HG02642 (cell line): ENCODE results near the gene UFL1.

Experiments
- ATAC-seq: cut with Tn5 transposase; IDR thresholded peaks from one replicate; pipeline ENCODE4 v1.9.1; 2021; ENCODE audit warnings: mild to moderate bottlenecking; ENCODE audit not compliant: unreplicated experiment, poor library complexity

Gene UFL1

DNA sequence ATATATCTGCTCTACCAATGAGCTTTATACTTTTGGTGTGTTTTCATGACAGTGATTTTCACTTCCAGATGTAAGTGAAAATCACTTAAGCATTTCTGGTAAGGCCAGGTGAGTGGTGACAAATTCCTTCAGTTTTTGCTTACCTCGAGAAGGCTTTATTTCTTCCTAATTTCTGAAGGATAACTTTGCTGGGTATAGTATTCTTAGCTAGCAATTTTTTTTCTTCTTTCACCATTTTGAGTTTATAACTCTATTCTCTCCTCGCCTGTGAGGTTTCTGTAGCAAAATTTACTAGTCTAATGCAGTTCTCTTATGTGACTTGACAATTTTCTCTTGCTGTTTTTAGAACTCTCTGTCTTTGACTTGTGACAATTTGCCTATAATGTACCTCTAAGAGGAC is 48.4 kb downstream of the UFL1 start:
- no peak for ATAC-seq

DNA sequence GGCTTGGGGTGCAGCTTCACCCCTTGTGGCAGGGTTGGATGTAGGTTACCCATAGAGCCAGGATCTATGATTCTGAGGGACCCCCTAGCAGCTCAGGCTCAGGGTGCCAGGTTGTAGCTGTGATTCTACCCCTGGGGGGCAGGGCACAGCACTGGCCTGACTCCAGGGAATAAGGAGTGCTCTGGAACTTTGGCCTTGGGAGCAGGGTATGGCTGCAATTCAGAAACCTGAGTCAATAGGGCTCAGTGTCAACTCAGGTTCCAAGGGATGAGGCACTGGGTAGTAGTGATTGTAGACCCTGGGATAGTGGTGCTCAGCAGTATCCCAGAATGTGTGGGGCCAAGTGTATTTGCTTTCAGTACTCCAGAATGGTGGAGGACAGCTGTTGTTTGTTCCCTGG is 49.9 kb downstream of the UFL1 start:
- ATAC-seq = no peak

DNA sequence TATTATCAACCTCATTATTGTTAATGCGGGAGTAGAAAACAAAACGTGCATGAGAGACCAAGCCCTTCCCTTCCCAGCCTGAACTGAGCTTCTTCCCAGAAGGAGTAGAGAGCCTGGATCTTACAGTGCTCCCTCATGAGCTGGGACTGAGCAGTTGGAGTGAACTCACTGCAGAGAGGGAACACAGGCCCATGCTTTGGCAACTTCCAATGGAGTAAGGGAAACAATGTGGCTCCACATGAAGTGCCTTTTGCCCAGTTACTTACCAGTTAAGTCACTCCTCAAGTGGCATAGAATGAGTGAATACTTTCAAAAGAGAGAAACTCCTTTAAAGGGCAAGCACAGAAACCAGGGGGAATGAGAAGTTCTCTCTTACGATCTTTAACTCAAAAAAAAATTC is 53.8 kb downstream of the UFL1 start:
- no peak for ATAC-seq

DNA sequence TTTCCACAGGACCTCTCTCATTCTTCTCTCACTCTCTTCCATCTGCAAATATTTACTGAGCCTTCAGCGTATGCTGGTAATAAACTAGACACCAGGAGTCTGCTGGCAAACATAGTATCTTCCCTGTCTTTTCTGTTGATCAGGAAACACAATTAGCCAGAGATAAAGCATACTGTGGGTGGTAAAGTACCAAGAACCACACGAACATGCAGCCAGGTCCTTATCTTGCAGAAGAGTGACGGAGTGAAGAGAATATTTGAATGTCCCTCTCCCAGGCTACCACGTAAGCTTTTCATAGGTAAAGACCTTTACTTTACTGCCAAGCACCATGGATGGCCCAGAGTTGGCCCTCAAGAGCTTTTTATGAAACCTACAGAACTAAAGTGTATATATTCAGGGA is 54.6 kb downstream of the UFL1 start:
- no peak for ATAC-seq

DNA sequence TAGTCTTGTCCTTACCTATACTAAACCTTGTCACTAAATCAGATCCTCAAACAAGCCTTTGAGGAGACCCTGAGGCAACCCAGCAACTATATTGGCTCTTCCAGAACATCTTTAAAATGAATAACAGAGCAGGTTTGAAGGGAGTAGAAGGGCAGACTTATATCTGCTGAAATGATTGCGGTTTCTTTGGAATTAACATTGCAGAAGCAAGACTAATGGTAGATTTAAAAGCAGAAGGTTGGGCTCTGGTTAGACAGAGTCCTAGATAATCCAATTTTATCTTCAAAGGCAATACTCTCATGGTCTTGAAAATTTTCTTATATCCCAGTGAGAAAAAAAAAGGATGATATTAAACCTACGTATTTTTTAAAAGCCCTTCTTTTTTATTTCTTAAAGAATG is 60.4 kb downstream of the UFL1 start:
- no peak for ATAC-seq

DNA sequence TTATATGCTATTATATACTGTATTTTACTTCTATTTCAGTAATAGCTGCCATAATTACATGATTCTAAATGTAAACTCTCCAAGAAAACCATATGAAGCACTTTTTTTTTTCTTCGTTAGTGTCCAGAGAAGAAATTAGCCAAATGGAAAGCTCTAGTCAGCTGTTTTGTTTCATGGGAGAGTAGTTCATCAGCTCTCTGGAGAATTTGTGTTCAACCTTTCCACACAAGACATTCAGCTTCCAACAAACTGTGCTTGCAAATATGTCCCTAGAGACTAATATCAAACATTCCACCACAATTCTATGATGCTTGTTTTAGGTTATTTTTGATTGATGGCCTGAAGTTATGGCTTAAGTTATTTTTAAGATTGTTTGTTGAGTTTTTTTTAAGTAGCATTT is 60.8 kb downstream of the UFL1 start:
- no peak for ATAC-seq

DNA sequence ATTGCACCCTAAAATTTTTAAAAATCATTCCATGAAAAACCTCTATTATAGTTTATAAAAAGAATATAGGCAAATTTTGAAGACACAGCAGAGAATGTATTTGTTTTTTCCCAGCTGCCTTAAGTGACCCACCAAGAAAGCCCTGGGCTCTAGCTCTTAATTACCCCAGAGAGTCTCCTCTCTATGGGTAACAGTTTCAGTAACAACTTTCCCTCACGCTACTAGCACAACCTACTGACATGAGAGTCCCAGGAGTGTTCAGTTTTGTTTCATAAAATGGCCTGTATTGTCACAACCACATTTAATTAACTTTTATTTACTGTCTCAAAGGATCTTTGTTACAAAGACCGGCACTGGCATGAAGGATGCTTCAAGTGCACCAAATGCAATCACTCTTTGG is 82.8 kb downstream of the UFL1 start:
- ATAC-seq = no peak
